AG09309 (cell line): ENCODE results near the gene MAST4.

Experiments used
- DNase-seq: peaks from one replicate; pipeline ENCODE4 v3.0.0-alpha.2; 2010; ENCODE audit warnings: low read depth
- H3K4me3 ChIP-seq: 2 replicates; pipeline ENCODE4 v1.5.1; 2011; ENCODE audit warnings: mild to moderate bottlenecking, low read depth, low read length, moderate library complexity; ENCODE audit not compliant: control insufficient read depth
- CTCF ChIP-seq: IDR thresholded peaks from 2 replicates; pipeline ENCODE4 v1.5.1; 2011; ENCODE audit warnings: mild to moderate bottlenecking, low read depth, low read length, inconsistent platforms; ENCODE audit not compliant: insufficient read depth, control insufficient read depth; ENCODE audit errors: missing control alignments

The MAST4 gene

GRCh38 chr5:67002832-67003684 is 406.9 kb downstream of the MAST4 start:
- no peak for DNase-seq
- no peak overlapping the region for H3K4me3 ChIP-seq
- no peak for TF ChIP-seq CTCF

- DNase-seq, result no peak
- H3K4me3 ChIP-seq, result peak overlapping the region; percentile 60
- no peak for TF ChIP-seq CTCF
These were observed 407.4 kb downstream of the MAST4 start for GRCh38 chr5:67003685-67003934.

- DNase-seq, result peak; percentile 63
- TF ChIP-seq CTCF, result no peak
- H3K4me3 ChIP-seq, result peak overlapping the region; percentile 60
These were observed 407.9 kb downstream of the MAST4 start for GRCh38 chr5:67003935-67004729.

- no peak for DNase-seq
- peak overlapping the region; percentile 60 for H3K4me3 ChIP-seq
- no peak for TF ChIP-seq CTCF
These were observed 408.6 kb downstream of the MAST4 start for GRCh38 chr5:67004730-67005350.

GRCh38 chr5:67005737-67006499 is 409.7 kb downstream of the MAST4 start:
- DNase-seq, result no peak
- TF ChIP-seq CTCF, result no peak
- H3K4me3 ChIP-seq, result no peak overlapping the region

- TF ChIP-seq CTCF, result no peak
- no peak overlapping the region for H3K4me3 ChIP-seq
- no peak for DNase-seq
These were observed 410.3 kb downstream of the MAST4 start for GRCh38 chr5:67006500-67006848.
